ENCODE results near the gene DSCAM.
"Not testable (repeated sequence)": the region's sequence is repeated elsewhere in the genome, so short reads cannot be mapped to it uniquely, and the experiment has no call there.

The DSCAM gene

DNA sequence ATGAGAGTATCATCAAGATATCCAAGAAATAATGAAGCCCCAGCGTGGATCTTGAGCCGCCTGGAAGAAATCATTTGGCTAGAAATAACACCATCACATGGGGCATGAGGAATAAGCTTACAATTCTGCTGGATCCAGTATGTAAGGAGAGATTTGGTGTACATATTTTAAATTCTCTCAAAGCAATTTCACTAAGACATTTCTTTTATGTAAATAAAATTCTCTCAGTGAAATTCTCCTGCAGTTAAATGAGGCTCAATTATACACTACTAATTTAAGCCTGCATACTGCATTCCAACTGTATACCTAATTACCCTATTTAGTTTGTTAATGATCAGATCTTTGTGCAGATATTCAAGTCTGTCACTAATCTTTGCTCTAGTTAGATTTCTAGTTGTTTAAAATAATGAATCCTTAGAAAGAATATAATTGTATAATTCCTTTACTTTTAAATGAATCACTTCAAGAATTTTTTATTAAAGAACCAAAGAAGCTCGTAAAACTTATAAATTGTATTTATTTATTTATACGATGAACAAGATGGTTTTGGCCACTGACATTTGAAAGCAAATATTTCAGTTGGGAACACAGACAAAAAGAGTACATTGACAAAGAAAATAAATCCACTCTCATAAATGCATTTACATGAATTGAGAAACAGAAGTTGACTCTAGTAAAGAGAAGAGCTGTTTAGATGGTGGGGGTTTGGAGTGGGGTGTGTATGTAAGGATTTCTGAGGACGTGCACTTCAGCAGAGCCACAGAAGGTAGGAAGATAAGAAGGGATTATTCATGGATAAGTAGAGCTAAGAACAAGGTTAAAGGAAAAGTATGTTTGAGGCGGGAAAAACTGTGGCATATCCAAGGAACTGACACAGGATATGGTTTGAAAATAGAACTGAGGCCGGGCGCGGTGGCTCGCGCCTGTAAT, 466.8 kb downstream of the DSCAM start:
- DNase-seq (ENCODE audit: low spot score): no peak

DNA sequence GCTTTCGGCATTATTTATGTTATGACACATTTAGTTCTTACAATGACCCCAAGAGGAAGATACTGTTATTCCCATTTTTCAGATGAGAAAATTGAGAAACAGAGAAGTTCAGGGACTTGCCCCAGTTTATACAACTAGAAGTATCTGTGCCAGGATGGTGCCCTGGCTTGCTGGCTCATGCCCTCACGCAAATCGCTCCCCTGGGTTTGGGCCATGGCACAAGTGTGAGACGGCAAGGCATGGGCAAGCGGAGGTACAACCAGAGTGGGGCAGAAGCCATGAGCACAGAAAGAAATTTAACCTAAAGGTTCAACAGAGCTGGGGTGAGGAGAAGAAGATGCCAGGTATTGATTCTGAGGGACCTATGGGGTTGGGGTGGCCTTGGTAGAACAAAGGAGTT, 469.8 kb downstream of the DSCAM start:
- no peak for DNase-seq (ENCODE audit: low spot score)

DNA sequence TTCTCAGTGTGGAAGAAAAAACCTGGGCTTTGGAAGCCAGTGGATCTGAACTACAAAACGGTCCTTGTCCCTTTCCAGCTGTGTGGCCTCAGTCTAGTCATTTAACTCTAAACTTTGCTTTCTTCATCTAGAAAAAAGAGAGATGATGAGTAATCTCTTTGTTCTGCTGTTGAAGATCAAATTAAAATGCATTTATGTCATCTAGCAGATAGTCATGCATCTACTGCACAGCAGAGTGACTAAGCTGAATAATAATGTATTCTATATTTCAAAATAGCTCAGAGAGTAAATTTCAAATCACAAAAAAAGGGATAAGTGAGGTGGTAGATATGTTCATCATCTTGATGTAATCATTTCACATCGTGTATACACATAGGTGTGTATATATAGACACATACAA, 473.2 kb downstream of the DSCAM start:
- DNase-seq (ENCODE audit: low spot score): no peak

DNA sequence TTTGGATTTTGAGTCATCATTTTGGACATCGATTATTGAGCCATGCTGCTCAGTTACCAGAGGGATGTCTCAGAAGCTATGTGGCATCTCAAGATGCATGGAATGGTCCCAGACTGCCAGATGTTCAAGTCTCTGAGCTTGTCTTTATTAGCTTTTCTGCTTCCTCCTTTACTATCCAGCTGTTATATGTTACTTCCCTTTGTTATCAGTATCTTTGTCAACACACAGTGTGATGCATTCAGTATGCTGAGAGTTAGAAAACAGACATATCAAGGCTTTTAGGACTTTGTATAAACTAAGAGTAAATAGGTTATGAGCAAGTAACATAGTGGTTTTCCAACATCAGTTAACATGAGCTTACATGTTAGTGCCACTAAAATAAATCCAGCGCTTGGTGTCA, 474.5 kb downstream of the DSCAM start:
- DNase-seq (ENCODE audit: low spot score): no peak

DNA sequence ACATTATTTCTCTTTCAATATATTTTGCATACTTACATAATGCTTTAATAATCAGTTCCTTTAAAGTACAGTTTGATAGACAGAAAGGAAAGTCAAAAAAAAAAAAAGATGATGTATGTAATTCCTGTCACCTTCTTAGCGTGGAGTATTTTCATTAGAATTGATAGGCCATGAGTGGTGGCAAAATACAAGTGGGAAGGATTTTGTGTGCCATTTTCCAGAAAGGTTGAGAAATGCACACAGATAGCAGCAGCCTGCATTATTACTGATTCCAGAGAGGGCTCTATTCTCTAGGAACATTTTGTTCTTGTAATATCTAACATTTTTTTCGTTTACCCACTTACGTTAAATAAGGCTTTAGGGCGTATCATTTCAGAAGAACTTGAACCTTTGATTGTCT, 475.6 kb downstream of the DSCAM start:
- DNase-seq (ENCODE audit: low spot score): no peak

DNA sequence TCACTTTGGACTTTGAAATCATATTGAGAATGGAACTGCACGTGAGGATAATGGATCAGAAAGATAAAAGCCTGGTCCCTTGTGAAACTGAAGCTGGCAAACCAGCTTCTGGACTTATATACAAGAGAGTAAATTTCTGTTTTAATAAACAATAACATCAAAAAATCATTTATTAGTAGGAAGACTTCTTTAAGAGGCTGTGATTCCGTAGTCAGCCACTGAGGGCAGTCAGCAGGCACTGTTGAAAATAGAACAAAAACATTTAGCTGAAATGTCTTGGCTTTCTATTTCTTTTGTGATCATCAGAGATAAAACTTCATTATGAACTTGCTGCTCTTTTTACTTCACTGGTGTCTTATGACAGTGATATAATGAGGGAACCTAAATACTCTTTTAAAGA, 490.3 kb downstream of the DSCAM start:
- no peak for DNase-seq (ENCODE audit: low spot score)

DNA sequence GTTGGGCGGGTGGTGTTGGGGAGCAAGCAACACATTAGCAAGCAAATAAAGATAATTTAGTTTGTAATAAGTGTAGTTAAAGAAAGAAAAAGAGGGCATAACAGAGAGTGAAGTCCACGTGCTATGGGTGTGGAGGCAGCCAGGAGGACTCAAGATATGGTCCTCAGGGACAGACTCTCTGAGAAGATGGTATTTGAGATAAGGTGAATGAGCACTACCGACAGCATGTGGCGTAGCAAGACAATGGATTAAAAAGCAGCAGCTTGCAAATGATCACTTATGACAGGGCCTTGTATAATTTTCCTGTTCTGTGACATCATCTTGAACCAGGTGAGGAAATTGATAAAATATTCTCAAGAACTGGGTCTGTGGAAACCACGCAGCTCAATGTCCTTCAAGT, 491.9 kb downstream of the DSCAM start:
- no peak for DNase-seq (ENCODE audit: low spot score)

DNA sequence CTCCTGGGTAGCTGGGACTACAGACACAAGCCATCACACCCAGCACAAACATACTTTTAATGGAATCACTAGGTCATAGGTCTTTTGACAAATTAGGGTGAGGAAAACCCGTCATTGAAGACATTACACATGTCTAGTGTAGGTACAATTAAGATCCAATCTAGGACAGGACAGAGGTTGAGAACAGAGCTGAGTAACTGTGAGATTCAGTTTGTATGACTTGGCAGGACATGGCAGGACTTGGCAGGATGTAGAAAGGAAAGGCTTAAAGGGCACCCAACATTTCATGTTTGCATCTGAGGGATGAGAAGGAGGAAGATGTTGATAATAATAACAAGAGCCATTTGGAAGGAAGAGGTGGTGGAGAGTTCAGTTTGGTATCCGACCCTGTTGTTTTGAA, 496.0 kb downstream of the DSCAM start:
- no peak for DNase-seq (ENCODE audit: low spot score)

DNA sequence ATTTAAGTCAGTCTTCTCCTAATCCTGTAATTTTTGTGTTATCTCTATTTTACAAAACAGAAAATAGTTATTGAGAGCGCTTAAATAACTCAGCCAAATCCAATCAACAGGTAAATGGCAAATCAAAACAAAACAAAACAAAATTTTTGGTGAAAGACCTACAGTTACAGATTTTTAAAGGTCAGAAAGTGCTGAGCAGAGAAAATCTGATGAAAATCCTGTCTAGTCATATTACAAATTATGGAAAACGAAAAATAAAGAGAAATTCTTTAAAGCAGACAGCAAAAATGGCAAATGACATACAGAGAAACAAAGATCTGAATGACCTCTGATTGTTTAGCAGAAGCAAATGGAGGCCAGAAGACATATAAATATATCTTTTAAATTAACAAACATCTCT, 497.4 kb downstream of the DSCAM start:
- DNase-seq (ENCODE audit: low spot score): no peak

DNA sequence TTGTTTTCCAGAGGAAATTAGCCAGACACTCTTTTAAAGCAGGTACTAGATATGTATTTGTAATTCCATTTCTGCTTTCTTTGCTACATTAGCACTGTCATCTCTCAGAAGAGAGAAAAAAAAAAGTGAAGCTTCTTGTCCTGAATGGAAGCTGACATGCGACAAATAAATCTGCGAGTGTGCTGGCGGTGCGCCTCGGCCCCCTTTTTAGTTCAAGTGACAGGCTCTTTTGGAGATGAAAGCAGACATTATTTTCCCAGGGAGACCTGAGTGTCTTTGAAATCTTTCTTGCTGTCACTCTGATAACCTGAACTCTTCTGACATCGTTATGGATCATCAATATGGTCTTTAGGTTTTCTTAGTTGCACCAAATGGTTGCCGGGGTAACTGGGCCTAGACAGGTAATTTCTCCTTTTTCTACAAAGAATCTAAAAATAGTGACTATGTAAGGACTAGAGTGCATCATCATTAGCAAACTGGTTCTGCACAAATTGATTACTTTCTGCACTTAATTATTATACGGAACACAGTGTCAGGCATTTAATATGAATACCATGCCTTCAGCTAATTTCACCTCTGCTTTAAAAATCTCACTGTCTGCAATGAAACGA, 501.1 kb downstream of the DSCAM start:
- no peak for DNase-seq (ENCODE audit: low spot score)

DNA sequence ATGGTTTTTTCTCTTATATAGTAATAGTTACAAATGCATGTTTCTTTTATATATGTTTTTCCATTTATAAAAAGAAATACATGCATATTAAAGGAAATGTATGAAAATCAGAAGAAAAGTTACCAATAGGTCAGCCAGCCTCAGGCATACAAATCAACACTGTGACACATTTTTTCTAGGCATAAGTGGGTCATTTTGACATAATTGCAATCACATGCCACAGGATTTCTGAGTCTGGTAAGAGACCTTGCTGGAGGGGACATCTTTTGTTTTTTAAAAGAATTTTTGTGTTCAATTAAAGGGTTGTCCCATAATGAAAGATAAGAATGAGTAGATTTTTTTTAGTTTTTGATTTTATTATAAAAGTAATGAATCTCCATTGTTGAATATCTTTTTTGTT, 506.6 kb downstream of the DSCAM start:
- no peak for DNase-seq (ENCODE audit: low spot score)

DNA sequence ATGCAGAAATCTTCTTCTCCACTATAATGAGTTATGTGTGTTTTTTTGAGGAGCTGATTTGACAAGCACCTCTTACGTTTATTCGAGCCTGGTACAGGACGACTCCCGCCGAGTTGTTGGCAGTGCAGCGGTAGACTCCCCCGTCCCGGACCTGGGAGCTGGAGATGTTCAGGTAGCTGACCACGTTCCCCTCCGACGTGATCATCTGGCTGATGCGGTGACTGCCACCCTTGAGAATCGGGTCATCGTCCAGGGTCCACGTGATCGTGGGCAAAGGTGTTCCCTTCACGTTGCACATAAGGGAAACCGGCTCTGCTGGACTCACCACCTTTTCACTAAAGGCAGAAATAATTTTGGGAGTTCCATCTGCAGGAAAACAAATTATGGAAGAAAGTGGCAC, 507.9 kb downstream of the DSCAM start:
- no peak for DNase-seq (ENCODE audit: low spot score)

DNA sequence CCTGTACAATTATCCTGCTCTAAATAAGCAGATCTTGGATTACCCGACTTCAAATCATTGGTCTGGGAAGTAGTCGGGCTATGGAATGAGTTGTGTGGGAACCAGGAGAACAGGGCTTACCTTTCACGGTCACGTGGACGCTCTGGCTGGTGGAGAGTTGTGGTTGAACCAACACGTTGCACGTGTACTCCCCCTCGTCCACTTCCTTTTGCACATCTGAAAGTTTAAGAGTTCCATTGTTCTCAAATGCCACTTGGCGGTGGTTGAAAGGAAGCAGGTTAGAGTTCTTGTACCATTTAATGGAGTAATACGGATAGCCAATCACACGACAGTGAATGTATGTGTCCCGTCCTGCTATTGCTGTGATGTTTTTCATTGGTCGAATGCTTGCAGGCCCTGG, 509.0 kb downstream of the DSCAM start:
- DNase-seq (ENCODE audit: low spot score): no peak

DNA sequence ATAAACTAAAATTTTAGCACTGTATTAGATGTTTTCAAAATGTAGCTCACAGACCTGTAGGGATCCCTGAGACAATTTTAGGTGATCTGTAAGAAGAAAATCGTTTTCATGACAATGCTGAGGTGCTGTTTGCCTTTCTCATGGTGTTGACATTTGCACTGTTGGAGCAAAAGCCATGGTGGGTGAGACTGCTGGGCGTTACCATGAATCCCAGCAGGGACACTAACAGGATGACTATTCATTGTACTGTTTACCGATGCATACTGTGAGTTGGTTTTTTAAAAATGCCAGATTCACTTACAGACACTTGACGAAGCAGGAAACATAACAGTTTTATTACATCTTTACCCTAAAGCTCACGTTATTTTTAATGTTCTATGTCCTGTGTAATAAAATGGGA, 511.3 kb downstream of the DSCAM start:
- no peak for DNase-seq (ENCODE audit: low spot score)

DNA sequence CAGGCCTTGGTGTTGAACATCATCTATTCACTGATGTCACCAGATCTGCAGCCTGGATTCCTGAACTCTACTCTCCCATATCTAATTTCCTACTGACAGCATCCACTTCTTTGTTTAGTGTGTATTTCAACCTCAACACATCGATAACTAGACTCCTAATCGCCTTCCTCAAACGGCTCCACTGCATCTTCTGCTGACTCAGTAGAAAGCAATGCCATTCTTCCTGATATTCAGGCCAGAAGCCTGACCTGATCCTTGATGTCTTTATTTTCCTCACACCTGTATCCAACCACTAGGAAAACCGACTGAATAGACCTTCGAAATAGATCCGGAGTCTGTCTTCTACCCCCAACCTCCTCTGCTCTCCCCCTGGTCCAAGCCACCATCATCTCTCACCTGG, 512.8 kb downstream of the DSCAM start:
- no peak for DNase-seq (ENCODE audit: low spot score)

DNA sequence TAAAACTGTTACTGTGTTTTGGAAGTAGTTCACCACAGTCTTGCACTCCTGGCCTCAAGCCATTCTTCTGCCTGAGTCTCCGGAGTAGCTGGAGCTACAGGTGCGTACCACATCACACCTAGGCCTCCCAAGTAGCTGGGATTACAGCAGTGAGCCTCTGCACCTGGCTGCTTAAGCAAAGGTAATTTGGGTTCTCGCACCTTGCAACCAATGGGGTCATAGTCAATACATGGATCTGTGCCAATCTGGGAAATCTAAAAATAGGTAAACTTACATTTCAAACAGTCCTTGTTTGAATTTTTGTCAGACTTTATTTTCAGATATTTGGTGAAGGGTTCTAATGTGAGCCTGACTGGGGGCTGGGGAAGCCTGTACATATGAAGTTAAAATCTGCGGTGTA, 513.2 kb downstream of the DSCAM start:
- DNase-seq (ENCODE audit: low spot score): no peak

DNA sequence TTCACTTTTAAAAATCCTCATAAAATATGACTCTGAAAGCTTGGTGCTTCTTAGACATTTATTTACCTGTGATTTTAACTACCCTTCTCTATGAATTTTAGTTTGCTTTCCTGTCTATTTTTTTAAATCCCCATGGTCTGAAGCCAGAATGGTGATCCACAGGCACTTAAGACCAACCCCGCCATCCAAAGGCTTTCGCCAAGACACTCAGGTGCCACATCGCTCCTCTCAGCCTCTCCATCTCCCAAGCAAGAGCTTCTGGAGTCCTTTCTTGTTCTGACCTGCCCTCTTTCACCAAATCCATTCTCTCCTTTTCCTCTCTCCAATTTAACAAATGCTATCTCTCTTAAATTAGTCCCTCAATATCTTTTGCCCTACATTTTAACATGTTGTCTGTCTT, 515.2 kb downstream of the DSCAM start:
- DNase-seq (ENCODE audit: low spot score): no peak

DNA sequence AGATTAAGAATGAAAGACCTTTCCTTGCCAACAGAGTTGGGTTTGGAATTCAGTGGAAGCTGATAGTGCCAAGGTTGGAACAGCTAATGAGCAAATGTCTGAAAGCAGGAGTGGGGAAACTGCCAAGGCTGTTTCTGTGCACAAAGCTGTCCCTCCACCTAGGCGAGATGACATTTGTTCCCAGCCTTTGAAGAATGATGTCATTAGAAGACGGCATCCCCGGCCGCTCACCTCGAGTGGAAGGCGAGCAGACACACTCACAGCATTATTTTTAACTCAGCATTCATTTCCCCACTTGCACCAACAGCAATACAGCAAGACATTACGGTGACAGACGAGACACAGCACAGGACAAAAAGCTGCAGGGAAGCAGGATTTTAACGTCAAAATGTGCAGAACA, 515.8 kb downstream of the DSCAM start:
- DNase-seq (ENCODE audit: low spot score): no peak

DNA sequence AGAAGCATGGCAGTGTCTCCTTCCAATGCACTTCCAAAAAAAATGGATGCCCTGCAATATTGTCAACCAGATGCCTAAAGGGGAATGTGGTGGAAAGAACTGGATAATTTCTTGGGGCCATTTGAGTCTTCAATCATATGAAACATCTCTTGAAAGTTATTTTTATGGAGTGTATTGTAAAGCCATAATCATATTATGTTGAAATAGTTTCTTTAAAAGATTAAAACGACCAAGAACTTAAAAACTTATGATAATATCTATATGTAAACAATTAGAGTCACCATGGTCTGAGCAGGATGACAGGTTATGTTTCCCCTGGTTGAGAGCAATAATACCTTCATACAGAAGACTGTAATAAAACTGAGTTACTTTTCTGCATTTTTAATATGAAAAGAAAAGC, 522.6 kb downstream of the DSCAM start:
- DNase-seq (ENCODE audit: low spot score): no peak

DNA sequence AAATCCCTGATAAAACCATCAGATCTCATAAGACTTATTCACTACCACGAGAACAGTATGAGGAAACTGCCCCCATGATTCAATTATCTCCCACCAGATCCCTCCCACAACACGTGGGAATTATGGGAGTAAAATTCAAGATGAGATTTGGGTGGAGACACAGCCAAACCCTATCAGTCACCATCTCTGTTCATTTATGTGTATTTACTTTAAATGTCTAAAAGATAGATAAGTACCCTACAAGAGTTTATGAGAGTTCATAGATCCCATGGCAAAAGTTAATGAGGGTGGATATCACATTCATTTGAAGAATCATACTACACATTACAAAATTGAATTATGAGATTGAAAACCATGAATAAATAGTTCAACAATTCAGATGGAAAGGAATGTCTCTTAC, 526.2 kb downstream of the DSCAM start:
- DNase-seq (ENCODE audit: low spot score): not testable (repeated sequence)

DNA sequence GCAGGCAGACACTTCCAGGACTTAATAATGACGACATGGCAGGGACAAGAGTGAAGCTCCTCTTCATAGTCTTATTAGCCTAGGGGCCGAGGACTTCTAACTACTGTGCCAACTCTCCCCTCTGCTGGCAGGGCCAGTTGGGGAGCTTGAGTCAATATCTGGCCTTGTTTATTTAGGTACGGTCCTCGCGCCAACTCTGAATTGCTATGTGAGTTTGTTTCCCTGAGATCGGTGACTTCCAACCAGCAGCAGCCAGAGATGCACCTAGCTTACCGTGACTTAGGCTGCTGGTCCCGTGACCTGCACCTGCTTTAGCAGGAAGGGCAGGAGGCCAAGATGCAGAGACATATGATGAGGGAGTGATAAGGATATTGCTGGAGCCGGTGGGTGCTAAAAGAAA, 528.6 kb downstream of the DSCAM start:
- no peak for DNase-seq (ENCODE audit: low spot score)

DNA sequence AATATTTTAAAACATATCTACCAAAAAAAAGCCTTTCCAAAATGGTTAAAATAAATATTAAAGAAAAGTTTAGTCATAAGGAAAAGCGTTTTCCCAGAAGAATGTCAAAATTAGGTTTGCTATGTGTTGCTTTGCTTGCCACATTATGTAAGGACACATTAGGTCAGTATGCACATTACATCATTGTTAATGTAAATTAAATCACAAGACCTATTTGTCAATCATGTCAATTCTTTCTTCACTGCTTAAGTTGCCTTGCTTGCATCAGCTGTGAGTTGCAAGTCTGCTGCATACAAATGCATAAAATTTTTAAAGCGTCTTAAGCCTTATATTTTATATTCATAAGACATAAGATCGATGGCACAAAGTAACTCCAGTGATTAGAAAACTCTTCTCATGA, 530.9 kb downstream of the DSCAM start:
- DNase-seq (ENCODE audit: low spot score): no peak

DNA sequence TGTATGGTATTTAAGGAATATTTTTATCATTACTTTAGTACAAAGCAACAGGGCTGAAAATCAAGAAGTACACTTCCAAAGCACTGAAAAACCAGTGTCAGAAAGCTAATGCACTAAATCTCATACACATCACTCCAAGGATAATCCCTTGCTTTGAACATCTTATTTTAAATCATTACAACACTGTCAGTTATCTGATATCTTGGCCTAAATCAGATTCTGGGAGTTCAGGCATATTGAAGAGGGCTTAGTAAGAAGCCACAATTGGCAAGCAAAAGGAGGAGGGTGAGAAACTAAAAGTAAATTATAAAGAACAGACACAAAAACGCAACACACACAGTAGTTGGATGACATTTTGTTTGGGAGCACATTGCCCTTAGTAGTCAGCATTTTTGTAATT, 531.3 kb downstream of the DSCAM start:
- DNase-seq (ENCODE audit: low spot score): no peak

DNA sequence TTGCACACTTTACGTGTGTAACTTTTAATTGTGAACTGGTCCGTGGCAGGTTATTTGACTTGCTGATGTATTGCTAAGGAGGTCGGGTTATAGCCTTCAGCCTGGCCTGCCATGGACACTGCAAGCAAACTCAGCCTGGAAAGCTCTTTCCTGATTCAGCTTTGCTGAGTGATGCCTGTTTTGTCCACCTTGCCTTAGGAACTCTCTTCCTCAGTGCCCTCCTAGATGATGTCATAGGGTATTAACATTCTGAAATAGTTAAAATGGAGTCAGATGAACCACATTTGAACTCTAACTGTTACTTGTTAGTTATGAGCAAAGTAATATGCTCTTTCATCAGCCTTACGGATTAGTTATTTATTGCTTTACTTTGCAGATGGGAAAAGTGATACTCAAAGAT, 533.7 kb downstream of the DSCAM start:
- DNase-seq (ENCODE audit: low spot score): no peak

Measured in kidney capillary endothelial cell (primary cell).